Measurements from ENCODE around the gene TMEM240.
"Not testable (repeated sequence)": the region's sequence is repeated elsewhere in the genome, so short reads cannot be mapped to it uniquely, and the experiment has no call there.

Gene TMEM240

DNA sequence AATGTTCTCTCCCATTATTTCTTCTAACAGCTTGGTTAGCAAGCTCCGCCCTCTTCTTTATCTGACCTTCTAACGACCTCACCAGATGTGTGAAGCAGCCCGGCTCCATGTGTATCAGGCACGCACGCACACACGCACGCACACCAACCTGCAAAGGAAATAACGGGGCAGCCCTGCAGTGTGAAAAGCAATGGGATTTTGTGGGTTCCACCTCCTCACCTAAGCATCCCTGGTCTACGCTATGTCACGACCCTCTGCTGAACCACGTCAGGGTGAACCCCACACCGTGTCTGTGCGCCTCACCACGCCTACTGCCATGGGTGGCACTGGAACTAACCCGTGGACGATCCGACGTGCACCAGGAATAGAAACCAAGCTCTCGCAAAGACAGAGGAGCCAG lies 23.8 kb upstream of the TMEM240 start:
- H2AFZ ChIP-seq (ENCODE audit: low read depth, low read length): no peak overlapping the region
- H3K4me3 ChIP-seq (ENCODE audit: low read length): no peak overlapping the region
- H3K36me3 ChIP-seq (ENCODE audit: insufficient read depth, low read length): peaks cover 56% of the 10 kb centered on the region
- no peaks in the 10 kb centered on the region for H3K27me3 ChIP-seq (ENCODE audit: insufficient read depth, low read length)
- H3K9me3 ChIP-seq (ENCODE audit: low read length): no peaks in the 10 kb centered on the region
- no peaks in the 10 kb centered on the region for H3K4me1 ChIP-seq (ENCODE audit: insufficient read depth, low read length)

- Histone ChIP-seq H3K4me1 (ENCODE audit: insufficient read depth, low read length) (no peaks in the 10 kb centered on the region), H2AFZ (ENCODE audit: low read depth, low read length) (no peak overlapping the region), H3K9me3 (ENCODE audit: low read length) (no peaks in the 10 kb centered on the region), H3K27me3 (ENCODE audit: insufficient read depth, low read length) (no peaks in the 10 kb centered on the region), H3K4me3 (ENCODE audit: low read length) (no peak overlapping the region), H3K36me3 (ENCODE audit: insufficient read depth, low read length) (peaks cover 54% of the 10 kb centered on the region)
Measured at GRCh38 chr1:1563688-1564087, 23.3 kb upstream of the TMEM240 start.

DNA sequence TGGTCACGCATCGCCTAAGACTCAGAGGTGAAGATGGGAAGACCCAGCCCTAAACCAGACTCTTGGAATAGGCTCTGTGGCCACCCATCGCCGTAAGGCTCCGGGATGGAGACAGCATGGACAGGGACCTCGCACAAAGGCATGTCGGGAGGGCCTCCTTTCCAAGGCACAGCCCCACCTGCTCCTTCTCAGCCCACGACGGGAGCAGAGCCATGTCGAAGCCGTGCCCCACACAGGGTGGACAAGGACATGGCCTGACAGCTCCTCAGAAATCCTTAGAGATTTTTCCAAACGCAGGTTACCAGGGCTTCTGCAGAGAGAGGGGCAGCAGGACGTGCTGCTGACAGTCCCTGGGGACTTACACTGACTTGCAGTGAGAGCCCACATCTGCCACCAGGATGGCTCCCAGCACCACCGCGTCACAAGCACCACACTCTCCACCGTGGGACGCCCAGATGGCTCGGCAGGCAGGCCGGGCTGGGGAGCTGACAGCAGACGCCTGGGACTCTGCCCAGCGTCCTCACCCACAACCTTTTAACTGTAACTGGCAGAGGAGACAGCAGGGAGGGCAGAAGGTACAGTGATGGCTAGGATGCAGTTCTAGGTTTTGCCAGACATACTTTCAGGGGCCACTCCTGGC lies 22.3 kb upstream of the TMEM240 start:
- Histone ChIP-seq H3K4me1 (ENCODE audit: insufficient read depth, low read length) (no peaks in the 10 kb centered on the region), H3K4me3 (ENCODE audit: low read length) (no peak overlapping the region), H2AFZ (ENCODE audit: low read depth, low read length) (no peak overlapping the region), H3K9me3 (ENCODE audit: low read length) (no peaks in the 10 kb centered on the region), H3K27me3 (ENCODE audit: insufficient read depth, low read length) (no peaks in the 10 kb centered on the region), H3K36me3 (ENCODE audit: insufficient read depth, low read length) (peaks cover 52% of the 10 kb centered on the region)

DNA sequence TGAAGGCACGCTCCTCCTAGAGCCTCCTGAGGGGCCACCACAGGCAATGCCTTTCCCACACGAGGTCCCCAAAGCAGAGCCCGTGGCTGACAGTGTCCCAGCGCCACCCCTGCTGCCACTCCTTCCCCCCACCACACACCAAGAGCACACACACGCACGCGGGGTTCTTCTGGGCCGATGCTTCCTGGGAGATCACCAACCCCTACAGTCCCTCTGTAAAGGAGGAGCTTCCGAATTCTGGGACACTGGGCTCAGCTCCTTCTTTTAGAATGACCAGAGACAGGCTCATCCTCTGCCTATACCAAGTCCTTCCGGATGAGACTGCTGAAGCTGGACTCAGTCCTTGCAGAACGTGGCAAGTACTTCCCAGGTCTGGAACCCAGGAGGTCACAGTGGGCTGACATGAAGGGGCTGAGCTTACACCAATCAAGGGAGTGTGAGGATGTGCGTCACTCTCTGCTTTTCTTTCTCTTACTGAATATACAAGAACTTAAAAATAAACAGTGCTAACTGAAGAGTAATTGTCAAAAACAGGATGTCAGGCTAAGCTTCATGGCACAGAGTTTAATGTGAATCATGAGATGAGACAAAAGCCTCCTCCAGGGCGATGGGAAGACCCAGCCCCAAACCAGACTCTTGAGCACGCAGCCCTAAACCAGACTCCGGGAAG lies 21.5 kb upstream of the TMEM240 start:
- H3K4me1 ChIP-seq (ENCODE audit: insufficient read depth, low read length): no peaks in the 10 kb centered on the region

GRCh38 chr1:1560178-1560577 lies 19.8 kb upstream of the TMEM240 start:
- H3K36me3 ChIP-seq (ENCODE audit: insufficient read depth, low read length): peaks cover 46% of the 10 kb centered on the region
- H2AFZ ChIP-seq (ENCODE audit: low read depth, low read length): no peak overlapping the region
- H3K27me3 ChIP-seq (ENCODE audit: insufficient read depth, low read length): no peaks in the 10 kb centered on the region
- no peak overlapping the region for H3K4me3 ChIP-seq (ENCODE audit: low read length)
- H3K4me1 ChIP-seq (ENCODE audit: insufficient read depth, low read length): peaks cover 7% of the 10 kb centered on the region
- H3K9me3 ChIP-seq (ENCODE audit: low read length): no peaks in the 10 kb centered on the region

More for the DNA sequence above, 21.5 kb upstream of the TMEM240 start:
- Histone ChIP-seq H2AFZ (ENCODE audit: low read depth, low read length) (no peak overlapping the region), H3K4me3 (ENCODE audit: low read length) (no peak overlapping the region), H3K36me3 (ENCODE audit: insufficient read depth, low read length) (peaks cover 52% of the 10 kb centered on the region), H3K27me3 (ENCODE audit: insufficient read depth, low read length) (no peaks in the 10 kb centered on the region), H3K9me3 (ENCODE audit: low read length) (no peaks in the 10 kb centered on the region)

DNA sequence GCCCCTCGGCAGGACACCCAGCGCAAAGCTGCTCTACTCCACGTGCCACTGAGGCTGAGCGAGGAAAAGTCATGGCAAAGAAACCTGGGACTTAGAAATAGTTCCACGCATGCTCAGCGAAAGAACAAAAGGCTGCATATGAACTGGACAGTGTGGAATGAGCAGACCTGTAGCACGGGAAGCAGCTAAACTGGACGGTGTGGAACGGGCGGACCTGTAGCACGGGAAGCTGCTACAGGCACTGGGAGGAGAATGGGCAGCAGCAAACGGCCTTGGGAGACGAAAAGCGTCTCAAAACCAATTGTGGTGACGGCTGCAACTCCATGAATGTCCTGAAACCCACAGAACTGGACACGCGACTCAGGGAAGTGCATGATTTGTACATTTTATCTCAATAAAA lies 18.6 kb upstream of the TMEM240 start:
- H2AFZ ChIP-seq (ENCODE audit: low read depth, low read length): no peak overlapping the region
- no peak overlapping the region for H3K4me3 ChIP-seq (ENCODE audit: low read length)
- H3K4me1 ChIP-seq (ENCODE audit: insufficient read depth, low read length): peaks cover 16% of the 10 kb centered on the region
- H3K27me3 ChIP-seq (ENCODE audit: insufficient read depth, low read length): no peaks in the 10 kb centered on the region
- H3K36me3 ChIP-seq (ENCODE audit: insufficient read depth, low read length): peaks cover 37% of the 10 kb centered on the region
- H3K9me3 ChIP-seq (ENCODE audit: low read length): no peaks in the 10 kb centered on the region

DNA sequence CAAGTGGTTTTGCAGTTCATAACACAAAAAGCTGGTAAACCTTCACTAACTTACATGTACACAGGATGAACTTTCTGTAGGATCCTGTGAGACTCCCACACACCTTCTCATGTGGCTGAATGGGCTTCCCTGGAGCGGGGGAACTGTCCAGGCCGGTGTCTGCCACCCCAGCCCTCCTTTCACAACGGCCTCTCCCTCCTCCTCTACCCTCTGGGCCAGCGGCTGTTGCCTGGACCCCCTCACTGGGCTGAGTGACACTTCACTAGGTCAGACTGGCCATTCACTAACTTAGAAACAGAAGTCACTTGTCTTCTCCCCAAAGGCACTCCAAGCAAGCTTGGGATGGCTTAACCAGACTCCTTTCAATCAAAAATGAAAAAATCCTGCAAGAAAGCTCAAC lies 18.2 kb upstream of the TMEM240 start:
- Histone ChIP-seq H3K4me3 (ENCODE audit: low read length) (no peak overlapping the region), H2AFZ (ENCODE audit: low read depth, low read length) (no peak overlapping the region), H3K36me3 (ENCODE audit: insufficient read depth, low read length) (peaks cover 32% of the 10 kb centered on the region), H3K9me3 (ENCODE audit: low read length) (no peaks in the 10 kb centered on the region), H3K27me3 (ENCODE audit: insufficient read depth, low read length) (no peaks in the 10 kb centered on the region), H3K4me1 (ENCODE audit: insufficient read depth, low read length) (peaks cover 16% of the 10 kb centered on the region)

GRCh38 chr1:1557688-1558087 lies 17.3 kb upstream of the TMEM240 start:
- Histone ChIP-seq H3K36me3 (ENCODE audit: insufficient read depth, low read length) (peaks cover 25% of the 10 kb centered on the region), H3K4me1 (ENCODE audit: insufficient read depth, low read length) (peaks cover 16% of the 10 kb centered on the region)
- not testable (repeated sequence) for H3K27me3 ChIP-seq (ENCODE audit: insufficient read depth, low read length); H2AFZ ChIP-seq (ENCODE audit: low read depth, low read length); H3K9me3 ChIP-seq (ENCODE audit: low read length); H3K4me3 ChIP-seq (ENCODE audit: low read length)

GRCh38 chr1:1556961-1557360 lies 16.5 kb upstream of the TMEM240 start:
- H3K9me3 ChIP-seq (ENCODE audit: low read length); H3K4me3 ChIP-seq (ENCODE audit: low read length); H2AFZ ChIP-seq (ENCODE audit: low read depth, low read length); H3K27me3 ChIP-seq (ENCODE audit: insufficient read depth, low read length): not testable (repeated sequence)
- peaks cover 18% of the 10 kb centered on the region for H3K36me3 ChIP-seq (ENCODE audit: insufficient read depth, low read length)
- peaks cover 16% of the 10 kb centered on the region for H3K4me1 ChIP-seq (ENCODE audit: insufficient read depth, low read length)

- H3K27me3 ChIP-seq (ENCODE audit: insufficient read depth, low read length): no peaks in the 10 kb centered on the region
- H3K9me3 ChIP-seq (ENCODE audit: low read length): no peaks in the 10 kb centered on the region
- H3K36me3 ChIP-seq (ENCODE audit: insufficient read depth, low read length): peaks cover 13% of the 10 kb centered on the region
- no peak overlapping the region for H2AFZ ChIP-seq (ENCODE audit: low read depth, low read length)
- H3K4me3 ChIP-seq (ENCODE audit: low read length): no peak overlapping the region
- H3K4me1 ChIP-seq (ENCODE audit: insufficient read depth, low read length): peaks cover 16% of the 10 kb centered on the region
Measured at GRCh38 chr1:1556505-1556904, 16.1 kb upstream of the TMEM240 start.

- Histone ChIP-seq H3K36me3 (ENCODE audit: insufficient read depth, low read length) (peaks cover 2% of the 10 kb centered on the region), H3K9me3 (ENCODE audit: low read length) (no peaks in the 10 kb centered on the region), H2AFZ (ENCODE audit: low read depth, low read length) (no peak overlapping the region), H3K4me1 (ENCODE audit: insufficient read depth, low read length) (peaks cover 16% of the 10 kb centered on the region), H3K4me3 (ENCODE audit: low read length) (no peak overlapping the region), H3K27me3 (ENCODE audit: insufficient read depth, low read length) (no peaks in the 10 kb centered on the region)
Measured at GRCh38 chr1:1554926-1555915, 14.8 kb upstream of the TMEM240 start.

- H2AFZ ChIP-seq (ENCODE audit: low read depth, low read length): no peak overlapping the region
- no peak overlapping the region for H3K4me3 ChIP-seq (ENCODE audit: low read length)
- H3K36me3 ChIP-seq (ENCODE audit: insufficient read depth, low read length): no peaks in the 10 kb centered on the region
- no peaks in the 10 kb centered on the region for H3K27me3 ChIP-seq (ENCODE audit: insufficient read depth, low read length)
- H3K4me1 ChIP-seq (ENCODE audit: insufficient read depth, low read length): peaks cover 16% of the 10 kb centered on the region
- H3K9me3 ChIP-seq (ENCODE audit: low read length): no peaks in the 10 kb centered on the region
Measured at GRCh38 chr1:1554550-1554925, 14.1 kb upstream of the TMEM240 start.

GRCh38 chr1:1553821-1554494 lies 13.5 kb upstream of the TMEM240 start:
- no peaks in the 10 kb centered on the region for H3K27me3 ChIP-seq (ENCODE audit: insufficient read depth, low read length)
- no peaks in the 10 kb centered on the region for H3K9me3 ChIP-seq (ENCODE audit: low read length)
- H3K36me3 ChIP-seq (ENCODE audit: insufficient read depth, low read length): no peaks in the 10 kb centered on the region
- H3K4me1 ChIP-seq (ENCODE audit: insufficient read depth, low read length): peaks cover 16% of the 10 kb centered on the region
- no peak overlapping the region for H3K4me3 ChIP-seq (ENCODE audit: low read length)
- no peak overlapping the region for H2AFZ ChIP-seq (ENCODE audit: low read depth, low read length)

Data from neuron (in vitro differentiated cells).